ENCODE results near the gene CDH16.
"Not testable (repeated sequence)": the region's sequence is repeated elsewhere in the genome, so short reads cannot be mapped to it uniquely, and the experiment has no call there.

CDH16 gene

DNA sequence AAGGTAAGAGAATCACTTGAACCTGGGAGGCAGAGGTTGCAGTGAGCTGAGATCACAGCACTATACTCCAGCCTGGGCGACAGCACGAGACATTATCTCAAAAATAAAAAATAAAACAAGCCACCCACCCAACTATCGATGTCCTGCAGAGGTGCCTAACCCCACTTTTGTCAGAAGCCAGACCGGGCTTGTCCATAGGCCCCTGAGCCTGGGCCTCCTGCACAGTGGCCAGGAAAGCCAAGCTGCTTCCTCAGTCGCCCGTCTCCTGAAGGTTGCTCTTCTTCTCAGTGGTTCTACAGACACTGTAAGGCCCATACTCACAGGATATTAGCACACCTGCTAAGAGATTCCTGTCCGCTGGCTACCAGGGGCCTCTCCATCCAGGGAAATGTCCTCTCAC, 27.9 kb upstream of the CDH16 start:
- no peak for DNase-seq

DNA sequence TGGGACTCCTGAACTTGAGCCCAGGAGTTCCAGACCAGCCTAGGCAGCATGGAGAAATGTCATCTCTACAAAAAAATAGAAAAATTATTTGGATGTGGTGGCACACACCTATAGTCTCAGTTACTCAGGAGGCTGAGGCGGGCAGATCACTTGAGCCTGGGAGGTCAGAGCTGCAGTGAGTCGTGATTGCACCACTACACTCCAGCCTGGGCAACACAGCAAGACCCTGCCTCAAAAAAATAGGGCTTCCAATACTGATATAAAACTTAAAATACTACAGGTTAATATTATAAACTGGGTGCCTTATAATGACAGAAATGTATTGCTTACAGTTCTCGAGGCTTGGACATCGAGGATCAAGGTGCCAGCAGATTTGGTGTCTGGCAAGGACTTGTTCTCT, 27.3 kb upstream of the CDH16 start:
- DNase-seq = no peak

- not testable (repeated sequence) for DNase-seq
These were observed 26.3 kb upstream of the CDH16 start for GRCh38 chr16:66944971-66945370.

- DNase-seq = no peak
These were observed 25.4 kb upstream of the CDH16 start for GRCh38 chr16:66944054-66944441.

GRCh38 chr16:66943426-66944053, 24.9 kb upstream of the CDH16 start:
- no peak for DNase-seq

DNA sequence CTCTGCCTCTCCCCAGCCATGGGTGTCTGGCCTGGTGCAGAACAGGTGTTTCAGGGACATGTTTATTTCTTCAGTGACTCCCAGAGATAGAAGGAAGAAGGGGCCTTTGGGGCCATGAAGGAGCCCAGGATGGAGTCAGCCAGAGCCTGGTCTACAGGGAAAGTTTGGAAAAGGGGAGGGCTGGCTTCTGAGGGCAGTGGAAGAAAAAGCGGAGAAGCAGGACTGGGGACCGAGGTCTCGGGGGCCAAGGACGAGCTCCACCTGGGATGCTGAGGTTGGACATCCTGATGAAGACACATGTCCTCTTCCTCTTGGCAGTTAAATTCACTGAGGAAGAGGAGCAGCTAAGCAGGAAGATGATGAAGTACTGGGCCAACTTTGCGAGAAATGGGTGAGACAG, 24.3 kb upstream of the CDH16 start:
- no peak for DNase-seq

- no peak for DNase-seq
These were observed 21.6 kb upstream of the CDH16 start for GRCh38 chr16:66940236-66940635.

GRCh38 chr16:66939366-66939765, 20.7 kb upstream of the CDH16 start:
- no peak for DNase-seq

DNA sequence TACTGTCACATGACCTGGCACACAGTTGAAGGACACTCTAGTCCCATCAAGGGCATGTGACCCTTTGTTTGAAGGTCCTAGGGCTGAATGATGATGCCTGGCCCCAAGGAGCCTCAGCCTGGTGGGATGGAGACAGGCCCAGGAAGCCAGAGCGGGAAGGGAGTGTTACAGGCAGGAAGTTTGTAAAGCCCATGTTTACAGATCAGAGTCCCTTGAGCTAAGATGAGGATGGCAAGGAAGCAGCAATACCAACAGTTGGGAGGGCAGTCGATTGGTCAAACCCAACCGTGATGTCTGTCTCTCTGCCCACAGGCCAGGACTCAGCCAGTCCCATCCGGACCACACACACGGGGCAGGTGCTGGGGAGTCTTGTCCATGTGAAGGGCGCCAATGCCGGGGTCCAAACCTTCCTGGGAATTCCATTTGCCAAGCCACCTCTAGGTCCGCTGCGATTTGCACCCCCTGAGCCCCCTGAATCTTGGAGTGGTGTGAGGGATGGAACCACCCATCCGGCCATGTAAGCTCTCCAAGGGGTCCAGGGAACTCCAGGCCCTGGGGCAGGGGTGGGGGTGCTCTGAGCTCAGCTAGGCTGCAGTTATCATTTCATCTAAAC, 19.1 kb upstream of the CDH16 start:
- no peak for DNase-seq

GRCh38 chr16:66936889-66937554, 18.3 kb upstream of the CDH16 start:
- DNase-seq = no peak

GRCh38 chr16:66936462-66936861, 17.8 kb upstream of the CDH16 start:
- DNase-seq = no peak

DNA sequence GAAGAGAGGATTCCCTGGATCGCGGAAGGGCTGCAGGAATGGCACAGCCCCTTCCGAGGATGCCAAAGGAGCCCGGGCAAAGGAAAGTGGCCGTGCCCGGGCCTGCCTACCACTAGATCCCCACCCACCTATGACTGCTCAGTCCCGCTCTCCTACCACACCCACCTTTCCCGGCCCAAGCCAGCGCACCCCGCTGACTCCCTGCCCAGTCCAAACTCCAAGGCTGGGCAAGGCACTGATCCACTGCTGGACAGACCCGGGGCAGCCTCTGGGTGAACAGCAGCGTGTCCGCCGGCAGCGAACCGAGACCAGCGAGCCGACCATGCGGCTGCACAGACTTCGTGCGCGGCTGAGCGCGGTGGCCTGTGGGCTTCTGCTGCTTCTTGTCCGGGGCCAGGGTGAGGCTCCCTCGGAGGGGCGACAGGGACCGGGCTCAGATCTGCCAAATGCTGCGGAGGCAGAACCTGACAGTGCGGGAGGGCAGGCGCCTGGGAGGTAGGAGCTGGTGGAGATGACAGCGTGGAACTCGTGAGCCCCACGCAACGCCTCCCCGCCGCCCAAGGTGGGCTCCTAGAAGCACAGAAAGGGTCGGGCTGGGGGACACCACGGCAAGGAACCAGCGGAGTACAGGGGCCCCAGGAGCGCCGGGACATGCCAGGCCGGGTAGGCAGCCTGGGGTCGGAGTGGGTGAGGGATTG, 16.8 kb upstream of the CDH16 start, which contains the start of gene CES2:
Gene CES2 (plus strand): TSS at position 203 of the 698 bp plus-strand sequence. CDS start 120 bp downstream, at position 323.
- DNase-seq = no peak

- not testable (repeated sequence) for DNase-seq
These were observed 16.2 kb upstream of the CDH16 start for GRCh38 chr16:66934839-66935313.

DNA sequence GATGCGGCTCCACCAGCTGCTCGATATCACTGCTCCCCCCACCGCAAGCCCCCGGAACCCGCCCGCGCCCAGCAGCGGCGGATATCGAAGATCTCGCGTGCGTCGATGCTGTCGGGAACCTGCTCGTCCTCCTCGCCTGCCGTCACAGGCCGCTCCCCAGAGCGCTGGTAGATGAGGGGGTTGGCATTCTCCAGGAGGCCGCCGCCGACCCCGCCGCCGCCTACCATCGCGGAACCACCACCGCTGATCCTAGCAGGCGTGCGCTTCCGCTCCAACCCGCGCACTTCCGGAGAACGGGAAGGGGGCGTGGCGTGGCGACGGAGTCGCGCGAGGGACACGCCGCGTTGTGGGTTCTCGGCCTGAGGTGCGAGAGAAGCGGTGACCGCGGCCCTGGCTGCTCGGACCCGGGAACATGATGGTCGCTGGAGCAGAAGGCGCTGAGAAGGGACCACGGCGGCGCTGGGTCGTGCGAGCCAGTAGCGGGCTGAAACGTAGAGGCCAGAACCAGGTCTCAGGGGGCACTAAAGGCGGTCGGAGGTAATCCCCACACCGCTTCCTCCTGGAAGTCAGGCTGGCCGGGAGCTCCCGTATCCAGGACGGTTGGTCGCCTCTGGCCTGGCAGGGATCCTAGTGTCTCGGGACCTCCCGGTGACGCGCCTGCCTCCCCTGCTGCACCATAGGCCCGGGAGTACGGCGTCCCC, 15.6 kb upstream of the CDH16 start, which contains the start of gene CIAO2B:
Gene CIAO2B (minus strand): TSS at position 265 of the 701 bp plus-strand sequence. CDS start 38 bp downstream, at position 227.
- peak; percentile 66 for DNase-seq

GRCh38 chr16:66933776-66934137, 15.1 kb upstream of the CDH16 start:
- no peak for DNase-seq

GRCh38 chr16:66932076-66932475, 13.4 kb upstream of the CDH16 start:
- no peak for DNase-seq

DNA sequence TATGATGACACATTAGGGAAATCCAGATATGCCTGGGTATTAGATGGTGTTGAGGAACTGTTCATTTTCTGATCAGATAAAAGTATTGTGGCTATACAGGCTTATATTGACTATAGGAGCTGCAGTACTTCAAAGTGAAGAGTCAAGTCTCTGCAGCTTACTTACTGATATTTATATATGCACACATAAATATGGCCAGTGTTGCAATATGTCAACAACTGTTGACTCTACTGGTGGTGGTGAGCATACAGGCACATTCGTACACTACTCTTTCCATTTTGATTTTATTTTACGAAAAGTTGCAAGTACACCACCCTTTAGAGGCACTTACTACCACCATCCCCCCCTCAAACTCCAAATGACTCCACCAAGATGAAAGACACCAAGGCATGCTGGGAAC, 13.0 kb upstream of the CDH16 start:
- DNase-seq = no peak

DNA sequence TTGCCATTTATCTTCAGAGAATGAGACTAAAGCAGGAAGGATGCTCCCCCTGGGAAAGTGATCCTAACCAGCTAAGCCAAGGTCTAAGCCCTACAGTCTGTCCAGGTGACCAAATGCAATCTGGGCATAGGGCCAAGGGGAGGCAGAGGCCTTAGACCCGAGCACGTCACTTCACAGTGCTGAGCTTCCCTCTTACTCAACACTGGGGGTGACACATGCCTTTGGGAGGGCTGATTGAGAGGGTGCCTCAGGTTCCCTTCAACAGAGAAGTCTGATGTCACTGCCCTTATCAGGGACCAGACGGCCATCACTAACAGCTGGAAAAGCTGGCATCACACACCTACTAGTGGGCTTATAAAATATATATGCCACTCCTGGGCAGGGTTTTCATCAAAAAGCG, 11.5 kb upstream of the CDH16 start:
- DNase-seq = no peak

- DNase-seq = no peak
These were observed 10.2 kb upstream of the CDH16 start for GRCh38 chr16:66928702-66929388.

GRCh38 chr16:66927918-66928649, 9.4 kb upstream of the CDH16 start:
- no peak for DNase-seq

- no peak for DNase-seq
These were observed 8.3 kb upstream of the CDH16 start for GRCh38 chr16:66926961-66927436.
